IPS-18c (cell line): ENCODE data around the gene SLC44A2.

Source experiments
- H3K4me3 ChIP-seq: 2 replicates; pipeline ENCODE4 v1.7.0; 2013; ENCODE audit warnings: low read depth, mild to moderate bottlenecking, low read length, moderate library complexity; ENCODE audit not compliant: insufficient read depth
- H3K9me3 ChIP-seq: one replicate; pipeline ENCODE4 v1.6.1; 2013; ENCODE audit warnings: mild to moderate bottlenecking, low read length, moderate library complexity; ENCODE audit not compliant: control insufficient read depth, insufficient read depth

Gene SLC44A2

GRCh38 chr19:10625003-10625761 lies at the start of gene SLC44A2:
TSS of gene SLC44A2 (plus strand) at chr19:10625553. CDS start at chr19:10625634, 81 bp downstream.
- H3K9me3 ChIP-seq, result peaks cover 2% of the 10 kb centered on the region
- peak within 1 kb of the TSS; percentile 83 for H3K4me3 ChIP-seq

GRCh38 chr19:10577951-10578350 lies 47.4 kb upstream of the SLC44A2 start:
- Histone ChIP-seq H3K4me3 (no peak overlapping the region), H3K9me3 (no peaks in the 10 kb centered on the region)

- Histone ChIP-seq H3K4me3 (no peak overlapping the region), H3K9me3 (no peaks in the 10 kb centered on the region)
These were observed 44.2 kb upstream of the SLC44A2 start for GRCh38 chr19:10580979-10581631.

GRCh38 chr19:10582091-10582490 lies 43.3 kb upstream of the SLC44A2 start:
- Histone ChIP-seq H3K9me3 (no peaks in the 10 kb centered on the region), H3K4me3 (no peak overlapping the region)

GRCh38 chr19:10583036-10583776 lies 42.1 kb upstream of the SLC44A2 start:
- H3K9me3 ChIP-seq, result no peaks in the 10 kb centered on the region
- no peak overlapping the region for H3K4me3 ChIP-seq

GRCh38 chr19:10586396-10586795 lies 39.0 kb upstream of the SLC44A2 start:
- Histone ChIP-seq H3K4me3 (peak overlapping the region; percentile 79), H3K9me3 (no peaks in the 10 kb centered on the region)

DNA sequence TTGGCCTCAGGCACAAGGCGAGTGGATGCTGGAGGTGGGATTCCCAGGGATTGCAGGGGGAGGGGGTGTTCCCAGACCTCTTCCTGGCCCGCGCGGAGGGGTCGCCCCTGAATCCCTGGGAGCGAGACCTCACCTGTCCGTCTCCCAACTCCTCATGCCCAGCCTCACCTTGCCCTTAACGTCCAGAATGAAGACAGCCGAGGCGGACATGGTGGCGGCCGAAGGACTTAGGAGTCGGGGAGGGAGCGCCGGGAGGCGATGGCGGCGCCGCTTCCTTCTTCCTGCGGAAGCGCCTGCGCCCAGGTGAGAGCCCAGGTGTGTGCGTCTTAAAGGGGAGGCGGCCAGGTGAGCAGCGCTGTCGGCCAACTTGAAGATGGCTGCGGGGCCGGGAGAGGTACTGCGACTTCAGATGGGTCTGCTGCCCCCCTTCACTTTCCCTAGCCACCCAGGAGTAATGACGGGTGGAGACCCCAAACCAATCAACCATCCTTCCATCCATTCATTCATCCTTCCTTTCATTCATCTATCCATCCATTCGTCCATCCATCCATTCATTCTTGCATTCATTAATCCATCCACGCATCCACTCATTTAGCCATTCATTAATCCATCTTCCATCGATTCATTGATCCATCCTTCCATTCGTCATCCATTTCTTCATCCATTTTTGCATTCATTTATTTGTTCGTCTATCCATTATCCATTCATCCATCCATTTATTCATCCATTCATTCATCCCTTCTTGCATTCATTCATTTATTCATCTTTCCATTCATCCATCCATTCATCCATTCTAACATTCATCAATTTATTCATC lies 38.1 kb upstream of the SLC44A2 start, which contains the start of gene AP1M2:
TSS of gene AP1M2 (minus strand) at position 291 of the 817 bp plus-strand sequence. CDS start at position 210, 81 bp downstream.
- Histone ChIP-seq H3K9me3 (no peaks in the 10 kb centered on the region), H3K4me3 (peak within 1 kb of the TSS; percentile 79)

DNA sequence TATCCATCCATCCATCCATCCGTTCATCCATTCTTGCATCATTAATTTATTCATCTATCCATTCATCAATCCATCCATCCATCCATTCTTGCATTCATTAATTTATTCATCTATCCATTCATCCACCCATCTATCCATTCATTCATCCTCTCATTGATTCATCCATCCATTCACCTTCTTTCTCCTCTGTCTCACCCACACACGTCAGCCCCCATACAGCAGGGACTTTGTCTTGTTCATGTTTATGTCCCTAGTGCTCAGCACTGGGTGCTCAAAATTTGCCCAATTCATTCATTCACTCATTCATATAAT lies 37.6 kb upstream of the SLC44A2 start:
- H3K4me3 ChIP-seq, result no peak overlapping the region

GRCh38 chr19:10593148-10593547 lies 32.2 kb upstream of the SLC44A2 start:
- H3K4me3 ChIP-seq, result no peak overlapping the region
- H3K9me3 ChIP-seq, result no peaks in the 10 kb centered on the region

More for the DNA sequence above, 37.6 kb upstream of the SLC44A2 start:
- H3K9me3 ChIP-seq, result no peaks in the 10 kb centered on the region

DNA sequence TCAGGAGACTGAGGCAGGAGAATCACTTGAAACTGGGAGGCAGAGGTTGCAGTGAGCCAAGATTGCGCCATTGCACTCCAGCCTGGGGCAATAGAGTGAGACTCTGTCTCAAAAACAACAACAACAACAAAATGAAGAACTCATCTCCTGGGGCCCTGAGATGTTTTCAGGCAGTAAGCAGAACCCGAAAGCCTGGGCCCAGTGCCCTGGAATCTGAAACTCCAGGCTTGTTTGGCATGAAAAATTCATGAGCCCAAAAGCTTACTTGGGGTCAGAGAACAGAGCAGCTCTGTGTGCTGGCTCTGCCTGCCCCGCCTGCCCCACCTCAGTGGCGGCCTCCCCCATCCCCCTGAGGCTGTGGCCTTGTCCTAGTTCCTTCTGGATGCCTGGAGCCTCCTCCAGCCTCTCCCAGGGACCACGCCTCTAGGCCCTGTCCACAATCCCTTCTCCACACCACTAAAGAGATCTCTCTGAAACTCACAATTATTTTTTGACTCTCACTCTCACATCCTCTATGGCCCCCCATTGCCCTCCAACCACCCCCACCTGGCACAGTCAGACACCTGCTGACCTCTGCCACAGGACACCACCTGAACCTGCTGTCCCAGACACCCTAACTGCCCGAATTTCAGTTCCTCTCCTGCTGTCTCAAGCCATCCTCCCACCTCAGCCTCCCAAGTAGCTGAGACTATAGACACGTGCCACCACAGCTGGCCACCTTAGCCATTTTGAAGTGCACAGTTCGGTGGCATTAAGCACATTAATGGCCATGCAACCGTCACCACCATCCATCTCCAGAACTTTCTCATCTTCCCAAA lies 31.3 kb upstream of the SLC44A2 start:
- no peak overlapping the region for H3K4me3 ChIP-seq
- no peaks in the 10 kb centered on the region for H3K9me3 ChIP-seq

- H3K9me3 ChIP-seq, result no peaks in the 10 kb centered on the region
- H3K4me3 ChIP-seq, result no peak overlapping the region
These were observed 25.2 kb upstream of the SLC44A2 start for GRCh38 chr19:10600149-10600548.

DNA sequence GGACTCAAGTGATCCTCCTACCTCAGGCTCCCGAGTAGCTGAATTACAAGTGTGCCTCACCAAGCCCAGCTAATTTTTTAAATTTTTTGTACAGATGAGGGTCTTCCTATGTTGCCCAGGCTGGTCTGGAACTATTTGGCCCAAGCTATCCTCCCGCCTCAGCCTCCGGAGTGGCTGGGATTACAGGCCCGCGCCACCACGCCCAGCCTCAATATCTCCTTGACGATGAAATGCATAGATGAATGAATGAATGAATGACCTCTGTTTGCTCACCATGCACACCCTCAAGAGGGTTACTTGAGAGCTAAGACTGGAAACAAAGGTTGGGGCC lies 23.4 kb upstream of the SLC44A2 start:
- no peak overlapping the region for H3K4me3 ChIP-seq
- no peaks in the 10 kb centered on the region for H3K9me3 ChIP-seq

DNA sequence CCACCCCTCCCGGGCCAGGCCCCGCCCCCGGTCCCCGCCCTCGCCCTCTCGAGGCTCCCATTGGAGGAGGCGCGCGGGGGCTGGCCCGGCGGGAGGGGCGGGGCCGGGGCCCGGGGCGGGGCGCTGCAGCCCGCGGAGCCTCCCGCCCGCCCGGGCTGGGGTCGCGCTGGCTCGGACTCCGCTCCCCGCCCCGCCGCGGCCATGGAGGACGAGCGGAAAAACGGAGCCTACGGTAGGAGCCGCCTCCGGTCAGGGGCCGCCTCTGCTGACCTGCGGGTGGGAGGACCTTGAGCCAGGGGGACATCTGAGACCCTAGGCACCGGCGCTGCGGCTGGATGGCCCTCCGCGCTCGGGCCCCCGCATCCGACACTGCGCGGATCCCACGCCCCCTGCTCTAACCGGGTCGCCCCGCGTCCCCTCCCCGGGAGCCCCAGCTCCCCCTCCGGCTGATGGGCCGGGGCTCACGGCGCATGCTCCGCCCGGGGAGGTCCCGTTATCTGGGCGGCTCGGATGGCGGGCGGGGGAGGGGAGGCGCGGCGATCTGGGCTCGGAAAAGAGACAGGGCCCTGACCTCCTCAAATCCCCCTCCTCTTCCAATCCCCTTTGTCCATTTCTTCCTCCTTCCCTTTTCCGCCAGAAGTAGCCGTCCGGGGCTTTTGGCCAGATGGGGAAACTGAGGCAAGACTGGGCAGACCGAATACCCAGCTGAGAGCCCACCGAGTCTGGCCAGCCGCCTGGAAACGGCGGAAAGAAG lies 22.8 kb upstream of the SLC44A2 start:
- no peaks in the 10 kb centered on the region for H3K9me3 ChIP-seq
- peak overlapping the region; percentile 99 for H3K4me3 ChIP-seq

- H3K4me3 ChIP-seq, result peak overlapping the region; percentile 99
- no peaks in the 10 kb centered on the region for H3K9me3 ChIP-seq
These were observed 22.1 kb upstream of the SLC44A2 start for GRCh38 chr19:10603084-10603872.

GRCh38 chr19:10603873-10604459 lies 21.4 kb upstream of the SLC44A2 start:
- no peaks in the 10 kb centered on the region for H3K9me3 ChIP-seq
- H3K4me3 ChIP-seq, result peak overlapping the region; percentile 9; the same call in 1 of the 2 replicates
